Measurements from ENCODE around the gene THRSP. TPM values are rescaled to one million over a fixed set of nuclear protein-coding genes. Genes with fewer than 3 reads are reported as not detected.
A peak's percentile ranks its signal among the peaks of the same experiment; 100 is the strongest.
"Not testable (repeated sequence)": the region's sequence is repeated elsewhere in the genome, so short reads cannot be mapped to it uniquely, and the experiment has no call there.

The THRSP gene
- total RNA-seq, 1 experiment from 2014 or later = not detected

GRCh38 chr11:78076733-78077403 is 13.2 kb downstream of the THRSP start:
- Histone ChIP-seq H4K8ac (replicated peaks; ENCODE audit: insufficient read length, low read depth, low read length) (no peak overlapping the region), H4K5ac (ENCODE audit: insufficient read length, low read depth, low read length) (no peak overlapping the region), H3K4me2 (ENCODE audit: insufficient read depth, insufficient read length, low read length) (no peak overlapping the region), H2BK5ac (ENCODE audit: insufficient read length, low read length) (no peak overlapping the region), H3K79me1 (ENCODE audit: insufficient read depth, low read depth, low read length, poor library complexity, severe bottlenecking) (no peaks in the 10 kb centered on the region), H2BK120ac (ENCODE audit: low read depth, low read length, poor library complexity, severe bottlenecking) (no peak overlapping the region), H2BK12ac (ENCODE audit: insufficient read length, low read depth, low read length) (no peak overlapping the region), H3K4me1 (ENCODE audit: insufficient read depth, low read length) (no peaks in the 10 kb centered on the region), H3K9me3 (ENCODE audit: control insufficient read depth, low read depth, low read length) (no peaks in the 10 kb centered on the region), H2BK20ac (ENCODE audit: low read depth, low read length, poor library complexity, severe bottlenecking) (no peak overlapping the region), H3K4ac (ENCODE audit: low read depth, low read length) (no peak overlapping the region), H2BK15ac (ENCODE audit: low read depth, low read length) (no peak overlapping the region), H3K27me3 (ENCODE audit: insufficient read depth, low read length) (no peaks in the 10 kb centered on the region), H2AK5ac (ENCODE audit: insufficient read length, low read length) (no peak overlapping the region), H3T11ph (ENCODE audit: low read length) (no peak overlapping the region), H3K27ac (ENCODE audit: insufficient read length, low read depth, low read length) (no peak overlapping the region), H3K14ac (ENCODE audit: insufficient read depth, low read length) (no peak overlapping the region), H3K23me2 (ENCODE audit: insufficient read length, low read depth, low read length, poor library complexity, severe bottlenecking) (peaks cover 8% of the 10 kb centered on the region), H3K56ac (ENCODE audit: insufficient read length, low read depth, low read length) (no peak overlapping the region), H2AFZ (ENCODE audit: low read length) (no peak overlapping the region), H4K91ac (ENCODE audit: insufficient read length, low read depth, low read length) (no peak overlapping the region), H4K20me1 (ENCODE audit: control insufficient read depth, insufficient read depth, insufficient read length) (no peaks in the 10 kb centered on the region), H3K9ac (ENCODE audit: extremely low read depth, insufficient read length, low read length) (no peak overlapping the region), H3K23ac (ENCODE audit: insufficient read length, low read depth, low read length) (no peak overlapping the region), H3K79me2 (ENCODE audit: insufficient read depth, low read length) (peaks cover 17% of the 10 kb centered on the region; the same call in 1 of the 2 replicates), H3K18ac (ENCODE audit: insufficient read length, low read depth, low read length) (no peak overlapping the region)
- H3K27ac Mint-ChIP-seq = no peak overlapping the region
- H3K4me3 Mint-ChIP-seq = no peak overlapping the region
- DNase-seq = no peak
- peaks cover 11 to 16% of the 10 kb centered on the region in 2 experiments for H3K4me1 Mint-ChIP-seq
- WGBS (ENCODE audit: extremely low coverage, insufficient read length, low lambda C conversion rate) = no CpG with 5 or more reads among the region's 6 CpGs
- no peaks in the 10 kb centered on the region; a peak in 1 of 5 replicates for H3K9me3 Mint-ChIP-seq
- peaks cover 8% of the 10 kb centered on the region for H3K27me3 Mint-ChIP-seq (ENCODE audit: low read depth)
- TF ChIP-seq CTCF (conservative IDR thresholded peaks at IDR 0.05) = no peak
- H3K36me3 Mint-ChIP-seq (ENCODE audit: insufficient read depth in 1 of 3, low read depth in 3 of 3) = peaks cover 5 to 18% (median 11%) of the 10 kb centered on the region in 3 experiments; a peak in 6 of 7 replicates

DNA sequence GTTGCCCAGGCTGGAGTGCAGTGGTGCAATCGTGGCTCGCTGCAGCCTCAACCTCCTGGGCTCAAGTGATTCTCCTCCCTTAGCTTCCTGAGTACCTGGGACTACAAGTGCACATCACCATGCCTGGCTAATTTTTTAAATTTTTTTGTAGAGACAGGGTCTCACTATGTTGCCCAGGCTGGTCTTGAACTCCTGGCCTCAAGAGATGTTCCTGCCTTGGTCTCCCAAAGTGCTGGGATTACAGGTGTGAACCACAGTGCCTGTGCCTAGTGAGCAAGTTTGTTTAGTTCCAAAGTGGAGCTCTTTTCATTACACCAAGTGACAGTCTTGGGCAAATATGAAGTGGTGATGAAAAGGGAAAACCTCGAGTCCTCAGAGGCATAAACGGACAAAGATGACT is 13.9 kb downstream of the THRSP start:
- H2BK12ac ChIP-seq (ENCODE audit: insufficient read length, low read depth, low read length); H3K14ac ChIP-seq (ENCODE audit: insufficient read depth, low read length); H3K18ac ChIP-seq (ENCODE audit: insufficient read length, low read depth, low read length); H2BK15ac ChIP-seq (ENCODE audit: low read depth, low read length); H3K4ac ChIP-seq (ENCODE audit: low read depth, low read length); H3K23me2 ChIP-seq (ENCODE audit: insufficient read length, low read depth, low read length, poor library complexity, severe bottlenecking); H3K9me3 Mint-ChIP-seq; H2BK120ac ChIP-seq (ENCODE audit: low read depth, low read length, poor library complexity, severe bottlenecking); H3K79me1 ChIP-seq (ENCODE audit: insufficient read depth, low read depth, low read length, poor library complexity, severe bottlenecking); H3K9me3 ChIP-seq (ENCODE audit: control insufficient read depth, low read depth, low read length); H3K27ac ChIP-seq (ENCODE audit: insufficient read length, low read depth, low read length); H3K23ac ChIP-seq (ENCODE audit: insufficient read length, low read depth, low read length); H3K27me3 ChIP-seq (ENCODE audit: insufficient read depth, low read length); H3T11ph ChIP-seq (ENCODE audit: low read length); H3K27ac Mint-ChIP-seq; H4K8ac ChIP-seq (replicated peaks; ENCODE audit: insufficient read length, low read depth, low read length); H4K91ac ChIP-seq (ENCODE audit: insufficient read length, low read depth, low read length); H2BK20ac ChIP-seq (ENCODE audit: low read depth, low read length, poor library complexity, severe bottlenecking); H3K4me1 ChIP-seq (ENCODE audit: insufficient read depth, low read length); H3K56ac ChIP-seq (ENCODE audit: insufficient read length, low read depth, low read length); H2AK5ac ChIP-seq (ENCODE audit: insufficient read length, low read length); DNase-seq; H3K9ac ChIP-seq (ENCODE audit: extremely low read depth, insufficient read length, low read length); H2BK5ac ChIP-seq (ENCODE audit: insufficient read length, low read length); H4K20me1 ChIP-seq (ENCODE audit: control insufficient read depth, insufficient read depth, insufficient read length); H2AFZ ChIP-seq (ENCODE audit: low read length); H4K5ac ChIP-seq (ENCODE audit: insufficient read length, low read depth, low read length); H3K4me2 ChIP-seq (ENCODE audit: insufficient read depth, insufficient read length, low read length): not testable (repeated sequence)
- peaks cover 10% of the 10 kb centered on the region for H3K27me3 Mint-ChIP-seq (ENCODE audit: low read depth)
- H3K36me3 Mint-ChIP-seq (ENCODE audit: insufficient read depth in 1 of 3, low read depth in 3 of 3) = peaks cover 1 to 14% (median 6%) of the 10 kb centered on the region in 3 experiments; a peak in 6 of 7 replicates
- peaks cover 11 to 16% of the 10 kb centered on the region in 2 experiments for H3K4me1 Mint-ChIP-seq
- WGBS (ENCODE audit: extremely low coverage, insufficient read length, low lambda C conversion rate) = no CpG with 5 or more reads among the region's 4 CpGs
- peaks cover 17% of the 10 kb centered on the region; the same call in 1 of the 2 replicates for H3K79me2 ChIP-seq (ENCODE audit: insufficient read depth, low read length)
- peak overlapping the region; percentile 91 to 92; a peak in 1 of 5 replicates for H3K4me3 Mint-ChIP-seq

All from H9 (cell line).